Activated T-helper 1 cell treated with Interleukin-2 at 50 U/mL for 16 hours (primary cell): ENCODE data around the gene TLE6.
"Not testable (repeated sequence)": the region's sequence is repeated elsewhere in the genome, so short reads cannot be mapped to it uniquely, and the experiment has no call there.

ENCODE experiments used
- DNase-seq: peaks from one replicate; pipeline ENCODE4 v3.0.0-alpha.2; 2020; ENCODE audit warnings: low read depth

TLE6 gene

GRCh38 chr19:3029065-3029923 lies 51.9 kb downstream of the TLE6 start, which contains the start of gene TLE2:
Gene TLE2 (minus strand): TSS chr19:3029280. CDS start chr19:3028904, 376 bp downstream.
- no peak for DNase-seq

- no peak for DNase-seq
These were observed 54.2 kb downstream of the TLE6 start for GRCh38 chr19:3031607-3031867.

- DNase-seq = no peak
These were observed 56.4 kb downstream of the TLE6 start for GRCh38 chr19:3033595-3034405.

DNA sequence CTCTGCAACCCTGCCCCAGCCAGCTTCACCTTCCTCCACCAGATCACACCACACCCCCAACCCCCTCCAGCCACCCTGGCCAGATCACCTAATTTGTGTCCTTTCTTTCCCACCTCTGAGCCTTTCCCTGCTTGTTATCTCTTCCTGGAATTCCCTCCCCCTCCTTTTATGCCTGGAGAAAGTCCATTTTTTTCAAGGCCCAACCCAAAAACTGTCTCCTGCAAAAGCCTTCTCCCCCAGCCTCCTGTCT lies 57.0 kb downstream of the TLE6 start:
- DNase-seq = no peak

DNA sequence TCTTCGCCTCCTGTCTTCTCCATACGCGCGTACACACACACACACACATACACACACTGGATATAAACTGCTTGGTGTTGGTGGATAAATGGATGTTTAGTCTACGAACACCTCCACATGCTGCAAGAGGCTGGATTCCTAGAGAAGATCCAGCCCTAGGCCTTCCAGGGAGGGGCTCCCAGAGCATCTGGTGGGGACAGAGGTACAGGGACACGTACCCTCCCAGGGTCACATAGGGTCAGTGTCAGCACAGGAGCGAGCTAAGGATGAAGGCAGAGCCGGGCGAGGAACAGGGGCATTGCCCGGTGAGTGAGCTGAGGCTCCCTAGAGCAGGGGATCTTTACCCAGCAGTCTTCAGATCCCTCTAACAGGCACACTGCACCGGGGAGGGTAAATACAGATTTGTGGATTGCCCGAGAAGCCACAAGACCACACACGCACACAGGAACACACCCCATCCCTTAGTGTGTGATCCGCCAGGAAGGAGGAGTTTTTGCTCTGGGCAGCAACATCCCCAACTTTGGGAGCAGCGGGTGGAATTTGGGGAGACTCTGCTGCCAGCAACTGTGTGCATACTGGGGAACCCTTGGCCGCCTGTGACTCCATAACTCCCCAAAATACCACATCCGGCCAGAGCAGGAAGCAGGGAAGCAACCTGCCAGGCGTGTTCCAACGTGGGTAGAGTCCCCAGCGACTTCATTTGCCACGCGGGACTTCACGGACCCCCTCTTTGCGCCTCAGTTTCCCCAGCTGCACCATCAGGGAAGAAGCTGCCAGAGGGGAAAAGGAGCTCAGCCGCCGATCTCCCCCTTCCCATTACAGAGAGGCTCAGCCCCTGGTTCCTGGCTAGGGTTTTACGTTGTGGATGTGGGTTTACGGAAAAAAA lies 57.5 kb downstream of the TLE6 start:
- DNase-seq = peak; percentile 26

DNA sequence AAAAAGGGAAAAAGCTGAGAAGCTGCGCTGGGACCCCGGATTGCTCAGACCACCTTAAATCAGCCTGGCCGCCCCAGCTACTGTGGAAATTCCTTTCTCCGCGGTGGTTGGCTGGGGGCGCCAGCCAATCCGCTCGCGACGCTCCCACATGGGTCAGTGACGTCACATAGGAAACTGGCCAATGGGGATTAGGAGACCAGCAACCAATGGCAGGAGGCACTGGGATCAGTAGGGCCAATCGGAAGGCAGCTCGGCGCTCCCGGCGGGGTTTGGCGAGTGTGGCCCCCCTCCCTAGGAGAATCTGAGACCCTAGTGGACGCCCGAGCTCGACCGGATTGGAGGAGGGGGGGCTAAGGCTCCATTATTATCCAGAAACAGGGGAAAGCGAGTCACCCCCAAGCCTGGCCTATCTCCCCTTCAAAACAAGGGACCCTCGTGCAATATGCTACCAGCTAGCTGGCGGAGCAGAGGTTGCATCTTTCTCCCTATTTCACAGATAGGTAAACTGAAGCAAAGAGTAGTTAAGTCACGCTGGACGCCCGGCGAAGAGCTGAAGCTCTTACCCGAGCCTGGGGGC lies 58.3 kb downstream of the TLE6 start:
- peak; percentile 86 for DNase-seq

DNA sequence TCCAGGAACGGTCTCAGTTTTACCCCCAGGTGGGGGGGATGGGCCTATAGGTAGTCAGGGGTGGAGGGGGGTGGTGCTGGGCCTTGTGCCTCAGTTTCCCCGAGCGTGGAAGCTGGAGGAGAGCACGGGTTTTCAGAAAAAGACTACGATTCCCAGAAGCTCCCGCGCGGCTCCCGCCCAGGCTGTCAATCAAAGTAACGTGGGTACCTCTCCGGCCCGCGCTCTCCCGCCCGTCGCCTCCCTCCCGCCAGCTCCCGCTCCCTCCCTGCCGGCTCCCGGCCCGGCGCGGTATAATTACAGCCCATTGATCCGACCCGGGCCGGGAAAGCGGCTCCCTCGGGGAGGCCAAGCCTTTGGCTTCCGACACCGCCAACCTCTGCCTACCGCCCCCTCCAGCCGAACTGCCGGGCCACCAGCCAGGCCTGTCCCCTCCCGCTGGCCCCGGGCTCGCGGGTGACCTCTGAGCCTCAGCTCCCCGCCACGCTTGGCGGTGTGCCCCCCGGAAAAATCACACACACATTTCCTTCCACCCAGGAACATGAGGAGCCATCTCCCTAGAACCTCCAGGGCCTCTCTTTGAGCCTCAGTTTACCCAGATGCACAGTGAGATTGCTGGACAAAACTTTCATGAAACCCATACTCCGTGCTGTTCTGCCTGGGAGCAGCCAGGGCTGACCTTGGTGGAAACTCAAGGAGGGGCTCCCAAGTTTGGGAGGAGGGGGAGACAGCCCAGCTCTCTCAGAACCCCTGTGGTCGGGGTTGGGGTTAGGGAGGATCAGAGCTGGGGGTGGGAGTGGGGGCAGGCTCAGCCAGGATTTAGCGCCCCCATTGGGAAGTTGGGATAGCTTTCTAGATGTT lies 59.0 kb downstream of the TLE6 start:
- peak; percentile 62 for DNase-seq

DNA sequence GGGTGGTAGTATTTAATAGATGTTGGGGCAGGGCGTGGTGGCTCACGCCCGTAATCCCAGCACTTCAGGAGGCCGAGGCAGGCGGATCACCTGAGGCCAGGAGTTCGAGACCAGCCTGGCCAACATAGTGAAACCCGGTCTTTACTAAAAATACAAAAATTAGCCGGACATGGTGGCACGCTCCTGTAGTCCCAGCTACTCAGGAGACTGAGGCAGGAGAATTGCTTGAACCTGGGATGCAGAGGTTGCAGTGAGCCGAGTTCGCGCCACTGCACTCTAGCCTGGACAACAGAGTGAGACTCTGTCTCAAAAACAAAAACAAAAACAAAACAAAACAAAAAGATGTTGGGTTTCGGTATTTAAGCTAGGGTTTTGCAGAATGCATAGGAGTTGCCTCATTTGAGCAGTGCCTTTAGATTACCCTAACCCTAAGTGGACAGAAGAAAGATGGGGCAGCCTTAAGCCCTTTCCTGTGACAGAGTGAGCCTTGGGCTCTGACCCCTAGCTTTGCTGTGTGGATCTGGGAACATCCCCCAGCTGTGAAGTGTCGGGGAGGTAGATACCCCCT lies 59.7 kb downstream of the TLE6 start:
- not testable (repeated sequence) for DNase-seq

DNA sequence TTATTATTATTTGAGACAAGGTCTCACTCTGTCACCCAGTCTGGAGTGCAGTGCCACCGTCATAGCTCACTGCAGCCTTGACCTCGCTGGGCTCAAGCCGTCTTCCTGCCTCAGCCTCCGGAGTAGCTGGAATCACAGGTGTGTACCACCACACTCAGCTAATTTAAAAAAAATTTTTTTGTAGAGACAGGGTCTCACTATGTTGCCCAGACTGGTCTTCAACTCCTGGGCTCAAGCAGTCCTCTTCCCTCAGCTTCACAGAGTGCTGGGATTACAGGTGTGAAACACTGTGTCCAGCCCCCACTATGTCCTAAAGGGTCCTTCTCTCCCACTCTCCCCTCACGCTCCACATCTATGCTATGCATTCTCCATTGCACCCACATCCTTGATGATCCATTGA lies 60.9 kb downstream of the TLE6 start:
- DNase-seq = no peak

DNA sequence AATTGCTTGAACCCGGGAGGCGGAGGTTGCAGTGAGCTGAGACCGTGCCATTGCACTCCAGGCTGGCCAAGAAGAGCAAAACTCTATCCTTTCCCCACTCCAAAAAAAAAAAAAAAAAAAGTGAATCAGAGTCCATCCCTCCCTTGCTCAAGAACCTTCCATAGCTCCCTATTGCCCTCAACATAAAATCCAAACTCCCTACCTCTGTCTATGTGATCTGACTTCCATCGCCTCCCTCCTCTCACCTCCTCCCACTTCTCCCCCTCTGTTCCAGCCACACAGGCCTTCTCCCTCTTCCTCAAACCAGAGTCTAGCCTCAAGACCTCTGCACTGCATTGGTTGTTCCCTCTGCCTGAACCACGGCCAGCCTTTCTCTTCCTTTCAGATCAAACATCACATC lies 61.8 kb downstream of the TLE6 start:
- DNase-seq = no peak

DNA sequence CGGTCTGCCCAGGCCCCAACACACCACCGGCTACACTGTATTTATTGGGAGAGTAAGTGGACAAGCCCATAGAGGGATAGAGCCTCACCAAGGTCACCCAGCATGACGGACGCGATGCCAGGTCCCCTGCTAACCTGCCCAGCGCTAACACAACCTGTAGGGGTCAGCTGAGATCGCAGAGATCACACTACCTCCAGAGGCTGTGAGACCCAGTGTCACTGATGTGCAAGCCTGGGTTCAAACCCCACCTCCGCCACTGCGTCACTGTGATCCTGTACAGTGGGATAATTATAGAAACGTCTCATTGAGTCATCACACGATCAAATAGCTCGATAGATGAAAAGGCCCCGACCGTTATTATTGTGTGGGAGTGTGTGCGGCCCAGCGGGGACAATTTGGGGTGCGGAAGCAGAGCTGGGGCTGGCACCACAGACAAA lies 62.3 kb downstream of the TLE6 start:
- DNase-seq = no peak

- DNase-seq = no peak
These were observed 64.0 kb downstream of the TLE6 start for GRCh38 chr19:3041327-3041726.

- DNase-seq = no peak
These were observed 64.6 kb downstream of the TLE6 start for GRCh38 chr19:3041761-3042620.

DNA sequence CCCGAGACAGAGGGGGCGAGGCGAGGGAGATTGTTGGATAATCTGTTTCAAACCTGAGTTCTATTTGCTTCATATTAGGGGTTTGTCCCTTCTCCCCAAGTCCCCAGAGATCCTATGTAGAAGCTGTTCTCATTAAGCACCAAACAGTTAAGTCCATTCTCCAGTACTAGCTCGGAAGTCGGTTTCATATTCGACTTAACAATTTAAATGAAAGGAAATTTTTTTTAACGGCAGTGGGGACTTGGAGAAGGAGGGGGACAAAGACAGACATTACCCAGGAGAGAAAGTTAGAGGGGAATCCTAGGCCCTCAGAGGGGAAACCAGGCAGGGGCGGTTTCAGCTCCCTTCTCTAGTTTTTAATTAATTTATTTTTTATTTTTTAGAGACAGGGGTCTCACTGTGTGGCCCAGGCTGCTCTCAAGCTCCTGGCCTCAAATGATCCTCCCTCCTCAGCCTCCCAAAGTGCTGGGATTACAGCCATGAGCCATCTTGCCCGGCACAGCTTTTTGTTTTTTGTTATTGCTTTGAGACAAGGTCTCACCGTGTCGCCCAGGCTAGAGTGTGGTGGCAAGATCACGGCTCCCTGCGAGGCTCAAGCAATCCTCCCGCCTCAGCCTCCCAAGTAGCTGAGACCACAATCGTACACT lies 65.4 kb downstream of the TLE6 start:
- no peak for DNase-seq
